ENCODE measurements around the gene ZFP82. TPM values are rescaled to one million over a fixed set of nuclear protein-coding genes. Genes with fewer than 3 reads are reported as not detected.

Gene ZFP82
- total RNA-seq: 1 to 10 TPM; 6.0 to 6.7 TPM

GRCh38 chr19:36418287-36419001, at the start of gene ZFP82:
Gene ZFP82 (minus strand): TSS chr19:36418644. CDS start chr19:36409789, 8,855 bp downstream.
- ChIA-PET POLR2A (no interaction called here), CTCF (interaction anchor here (0.6 kb wide), 1 partner anchor 282 kb away, joined by 3 read pairs; no protein-coding TSS in a partner anchor)
- peak; percentile 80 for DNase-seq
- H3K4me3 Mint-ChIP-seq: peak within 1 kb of the TSS; percentile 90
- peaks cover 11% of the 10 kb centered on the region for H3K27me3 Mint-ChIP-seq
- peaks cover 25% of the 10 kb centered on the region for H3K4me1 Mint-ChIP-seq
- H3K9me3 Mint-ChIP-seq: peaks cover 38% of the 10 kb centered on the region
- peak within 1 kb of the TSS; percentile 97 for H3K27ac Mint-ChIP-seq
- peaks cover 54% of the 10 kb centered on the region for H3K36me3 Mint-ChIP-seq (ENCODE audit: low read depth)

- peaks cover 33% of the 10 kb centered on the region for H3K36me3 Mint-ChIP-seq (ENCODE audit: low read depth)
- H3K27ac Mint-ChIP-seq: no peak overlapping the region
- H3K9me3 Mint-ChIP-seq: peaks cover 31% of the 10 kb centered on the region
Measured at GRCh38 chr19:36460046-36460445, 41.6 kb upstream of the ZFP82 start.

DNA sequence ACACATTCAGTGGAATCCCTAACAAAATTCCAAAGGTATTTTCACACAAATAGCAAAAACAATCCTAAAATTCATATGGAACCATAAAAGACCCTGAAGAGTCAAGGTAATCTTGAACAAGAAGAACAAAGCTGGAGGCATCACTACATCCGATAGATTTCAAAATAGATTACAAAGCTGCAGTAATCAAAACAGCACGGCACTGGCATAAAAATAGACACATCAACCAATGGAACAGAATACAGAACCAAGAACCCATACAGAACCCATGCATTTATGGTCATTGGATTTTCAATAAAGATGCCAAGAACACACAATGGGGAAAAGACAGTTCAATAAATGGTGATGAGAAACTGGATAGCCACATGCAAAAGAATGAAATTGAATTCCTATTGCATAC, 38.4 kb upstream of the ZFP82 start:
- CTCF ChIA-PET: no interaction called here
- Mint-ChIP-seq H3K4me3 (no peak overlapping the region), H3K27ac (no peak overlapping the region), H3K4me1 (no peaks in the 10 kb centered on the region), H3K9me3 (peaks cover 42% of the 10 kb centered on the region), H3K27me3 (no peaks in the 10 kb centered on the region), H3K36me3 (ENCODE audit: low read depth) (peaks cover 37% of the 10 kb centered on the region)
- no peak for DNase-seq
- POLR2A ChIA-PET: no interaction called here

More at GRCh38 chr19:36460046-36460445, 41.6 kb upstream of the ZFP82 start:
- POLR2A ChIA-PET: no interaction called here
- CTCF ChIA-PET: no interaction called here
- Mint-ChIP-seq H3K4me1 (no peaks in the 10 kb centered on the region), H3K4me3 (no peak overlapping the region), H3K27me3 (no peaks in the 10 kb centered on the region)
- DNase-seq: no peak

DNA sequence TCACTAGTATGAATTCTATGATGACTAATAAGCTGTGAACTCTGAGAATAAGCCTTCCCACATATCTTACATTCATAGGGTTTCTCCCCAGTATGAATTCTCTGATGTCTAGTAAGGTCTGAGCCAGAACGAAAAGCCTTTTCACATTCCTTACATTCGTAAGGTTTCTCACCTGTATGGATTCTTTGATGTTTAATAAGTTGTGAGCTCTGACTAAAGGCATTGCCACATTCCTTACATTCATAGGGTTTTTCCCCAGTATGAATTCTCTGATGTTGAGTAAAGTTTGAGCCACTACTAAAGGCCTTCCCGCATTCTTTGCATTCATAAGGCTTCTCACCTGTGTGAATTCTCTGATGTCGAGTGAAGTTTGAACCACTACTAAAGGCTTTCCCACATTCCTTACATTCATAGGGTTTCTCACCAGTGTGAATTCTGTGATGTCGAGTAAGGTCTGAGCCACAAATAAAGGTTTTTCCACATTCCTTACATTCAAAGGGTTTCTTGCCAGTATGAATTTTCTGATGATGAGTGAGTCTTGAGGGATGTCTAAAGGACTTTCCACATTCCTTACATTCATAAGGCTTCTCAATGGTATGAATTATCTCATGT, 30.7 kb upstream of the ZFP82 start:
- no peak for DNase-seq
- no peak overlapping the region for H3K4me3 Mint-ChIP-seq
- H3K36me3 Mint-ChIP-seq (ENCODE audit: low read depth): peaks cover 37% of the 10 kb centered on the region
- ChIA-PET CTCF (no interaction called here), POLR2A (no interaction called here)
- H3K27me3 Mint-ChIP-seq: no peaks in the 10 kb centered on the region
- H3K4me1 Mint-ChIP-seq: no peaks in the 10 kb centered on the region
- H3K9me3 Mint-ChIP-seq: peaks cover 53% of the 10 kb centered on the region
- H3K27ac Mint-ChIP-seq: no peak overlapping the region

- no peak for DNase-seq
- peaks cover 33% of the 10 kb centered on the region for H3K9me3 Mint-ChIP-seq
- H3K4me3 Mint-ChIP-seq: no peak overlapping the region
- H3K4me1 Mint-ChIP-seq: no peaks in the 10 kb centered on the region
- ChIA-PET CTCF (no interaction called here), POLR2A (no interaction called here)
- H3K36me3 Mint-ChIP-seq (ENCODE audit: low read depth): peaks cover 2% of the 10 kb centered on the region
- H3K27ac Mint-ChIP-seq: no peak overlapping the region
- no peaks in the 10 kb centered on the region for H3K27me3 Mint-ChIP-seq
Measured at GRCh38 chr19:36441339-36441738, 22.9 kb upstream of the ZFP82 start.

- POLR2A ChIA-PET: no interaction called here
- no peaks in the 10 kb centered on the region for H3K36me3 Mint-ChIP-seq (ENCODE audit: low read depth)
Measured at GRCh38 chr19:36436531-36436930, 18.1 kb upstream of the ZFP82 start.

DNA sequence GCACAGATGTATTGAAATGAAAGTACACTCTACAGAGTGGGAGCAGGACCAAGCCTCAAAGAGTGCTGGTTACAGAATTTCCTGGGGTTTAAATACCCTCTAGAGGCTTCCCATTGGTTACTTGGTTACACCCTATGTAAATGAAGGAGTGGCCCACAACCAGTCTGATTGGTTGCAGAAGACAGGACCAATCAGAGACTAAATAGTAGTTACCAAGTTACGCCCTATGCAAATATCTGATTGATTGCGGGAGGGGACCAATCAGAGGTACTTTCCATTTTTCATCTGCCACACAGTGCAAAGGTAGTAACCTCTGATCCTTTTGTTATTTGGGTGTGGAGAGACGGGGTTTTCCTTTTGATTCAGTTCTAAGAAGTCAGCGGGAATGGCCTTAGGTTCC, 5.5 kb upstream of the ZFP82 start:
- peaks cover 7% of the 10 kb centered on the region for H3K4me1 Mint-ChIP-seq
- no peak overlapping the region for H3K27ac Mint-ChIP-seq
- peaks cover 13% of the 10 kb centered on the region for H3K27me3 Mint-ChIP-seq
- no peak overlapping the region for H3K4me3 Mint-ChIP-seq
- H3K9me3 Mint-ChIP-seq: peaks cover 35% of the 10 kb centered on the region
- DNase-seq: no peak
- CTCF ChIA-PET: no interaction called here
- POLR2A ChIA-PET: no interaction called here
- H3K36me3 Mint-ChIP-seq (ENCODE audit: low read depth): peaks cover 18% of the 10 kb centered on the region

More at GRCh38 chr19:36436531-36436930, 18.1 kb upstream of the ZFP82 start:
- no peak overlapping the region for H3K27ac Mint-ChIP-seq
- DNase-seq: no peak
- H3K9me3 Mint-ChIP-seq: peaks cover 26% of the 10 kb centered on the region
- no peak overlapping the region for H3K4me3 Mint-ChIP-seq
- H3K27me3 Mint-ChIP-seq: no peaks in the 10 kb centered on the region
- H3K4me1 Mint-ChIP-seq: no peaks in the 10 kb centered on the region
- CTCF ChIA-PET: no interaction called here

DNA sequence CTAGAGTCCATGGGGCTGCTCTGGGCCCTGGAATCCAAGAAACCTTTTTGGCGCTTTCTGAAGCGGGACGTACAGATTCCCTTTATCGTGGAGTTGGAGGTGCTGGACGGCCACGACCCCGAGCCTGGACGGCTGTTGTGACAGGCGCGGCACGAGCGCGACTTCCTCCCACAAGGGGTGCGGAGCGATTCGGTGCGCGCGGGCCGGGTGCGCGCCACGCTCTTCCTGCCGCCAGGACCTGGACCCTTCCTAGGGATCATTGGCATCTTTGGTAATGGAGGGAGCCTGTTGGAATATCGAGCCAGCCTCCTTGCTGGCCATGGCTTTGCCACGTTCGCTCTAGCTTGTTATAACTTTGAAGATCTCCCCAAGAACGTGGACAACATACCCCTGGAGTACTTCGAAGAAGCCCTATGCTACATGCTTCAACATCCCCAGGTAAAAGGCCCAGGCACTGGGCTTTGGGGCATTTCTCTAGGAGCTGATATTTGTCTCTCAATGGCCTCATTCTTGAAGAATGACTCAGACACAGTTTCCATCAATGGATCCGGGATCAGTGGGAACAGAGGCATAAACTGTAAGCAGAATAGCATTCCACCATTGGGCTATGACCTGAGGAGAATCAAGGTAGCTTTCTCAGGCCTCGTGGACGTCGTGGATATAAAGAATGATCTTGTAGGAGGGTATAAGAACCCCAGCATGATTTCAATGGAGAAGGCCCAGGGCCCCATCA, 3.5 kb upstream of the ZFP82 start:
- H3K9me3 Mint-ChIP-seq: peaks cover 39% of the 10 kb centered on the region
- peaks cover 33% of the 10 kb centered on the region for H3K36me3 Mint-ChIP-seq (ENCODE audit: low read depth)
- DNase-seq: no peak
- ChIA-PET POLR2A (no interaction called here), CTCF (no interaction called here)
- H3K4me3 Mint-ChIP-seq: peak overlapping the region; percentile 25
- no peak overlapping the region for H3K27ac Mint-ChIP-seq
- H3K4me1 Mint-ChIP-seq: peaks cover 25% of the 10 kb centered on the region
- peaks cover 13% of the 10 kb centered on the region for H3K27me3 Mint-ChIP-seq

- ChIA-PET POLR2A (no interaction called here), CTCF (interaction anchor here (0.7 kb wide), 1 partner anchor 588 kb away, joined by 4 read pairs; no protein-coding TSS in a partner anchor)
- Mint-ChIP-seq H3K27ac (no peak overlapping the region), H3K27me3 (peaks cover 13% of the 10 kb centered on the region), H3K36me3 (ENCODE audit: low read depth) (peaks cover 35% of the 10 kb centered on the region), H3K9me3 (peaks cover 37% of the 10 kb centered on the region), H3K4me3 (peak overlapping the region; percentile 19), H3K4me1 (peaks cover 25% of the 10 kb centered on the region)
- DNase-seq: no peak
Measured at GRCh38 chr19:36420961-36421748, 2.7 kb upstream of the ZFP82 start.

GRCh38 chr19:36417752-36418286, 625 bp downstream of the ZFP82 start:
- ChIA-PET CTCF (no interaction called here), POLR2A (no interaction called here)
- Mint-ChIP-seq H3K27ac (peak overlapping the region; percentile 97), H3K27me3 (peaks cover 11% of the 10 kb centered on the region), H3K36me3 (ENCODE audit: low read depth) (peaks cover 60% of the 10 kb centered on the region), H3K4me1 (peaks cover 25% of the 10 kb centered on the region), H3K9me3 (peaks cover 40% of the 10 kb centered on the region), H3K4me3 (peak overlapping the region; percentile 90)
- DNase-seq: no peak

DNA sequence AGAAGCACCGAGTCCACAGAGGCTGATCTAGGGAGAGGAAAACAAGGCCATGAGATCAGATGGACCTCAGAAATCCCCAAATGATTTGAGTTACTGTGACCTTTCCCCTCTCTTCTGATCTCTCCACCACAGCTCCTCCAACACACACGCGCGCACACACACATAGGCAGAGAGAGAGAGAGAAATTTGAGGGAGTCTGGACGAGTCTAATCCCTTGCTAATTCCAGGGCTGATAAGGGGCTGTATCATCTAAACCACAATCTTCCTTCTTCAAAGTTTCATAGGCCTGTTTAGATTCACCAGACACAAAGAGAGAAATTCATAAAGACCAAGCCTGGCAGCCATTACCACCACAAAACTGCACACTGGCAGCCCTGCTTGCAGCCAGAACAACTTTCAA, 8.6 kb downstream of the ZFP82 start:
- H3K4me3 Mint-ChIP-seq: no peak overlapping the region
- POLR2A ChIA-PET: no interaction called here

DNA sequence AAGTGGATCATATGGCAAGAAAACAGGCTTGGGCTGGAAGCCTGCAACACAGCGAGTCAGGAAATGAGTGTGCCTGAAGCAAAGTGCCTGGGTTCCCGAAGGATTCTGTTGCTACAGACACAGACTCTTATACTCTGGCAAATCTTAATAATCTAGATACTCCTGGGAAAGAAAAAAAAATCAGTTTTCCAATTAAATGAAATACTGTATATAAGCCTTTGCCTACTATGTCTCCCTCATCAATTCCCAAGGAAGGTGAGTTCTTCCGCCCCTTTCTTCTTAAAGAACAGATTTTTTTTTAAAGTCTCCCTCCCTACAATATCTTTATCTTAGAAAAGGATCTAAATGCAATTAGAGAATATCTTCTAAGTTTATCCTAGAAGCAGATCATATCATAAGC, 10.3 kb downstream of the ZFP82 start:
- POLR2A ChIA-PET: no interaction called here
- Mint-ChIP-seq H3K27ac (no peak overlapping the region), H3K27me3 (no peaks in the 10 kb centered on the region), H3K9me3 (peaks cover 52% of the 10 kb centered on the region), H3K4me3 (no peak overlapping the region), H3K4me1 (no peaks in the 10 kb centered on the region), H3K36me3 (ENCODE audit: low read depth) (peaks cover 76% of the 10 kb centered on the region)
- no peak for DNase-seq
- CTCF ChIA-PET: no interaction called here

More for the DNA sequence above, 8.6 kb downstream of the ZFP82 start:
- CTCF ChIA-PET: no interaction called here
- no peaks in the 10 kb centered on the region for H3K4me1 Mint-ChIP-seq
- peaks cover 51% of the 10 kb centered on the region for H3K9me3 Mint-ChIP-seq
- H3K27me3 Mint-ChIP-seq: no peaks in the 10 kb centered on the region
- no peak for DNase-seq
- peaks cover 76% of the 10 kb centered on the region for H3K36me3 Mint-ChIP-seq (ENCODE audit: low read depth)
- H3K27ac Mint-ChIP-seq: no peak overlapping the region

Measured in activated CD4-positive, alpha-beta T cell treated with anti-CD3 and anti-CD28 coated beads, Interleukin-2, amount 10 ng/mL, durations not matched to agents 7 days and 5 days (primary cell).